ENCODE data around the gene ETV2. TPM values are rescaled to one million over a fixed set of nuclear protein-coding genes. Genes with fewer than 3 reads are reported as not detected.

ETV2 gene
- total and polyA plus RNA-seq, 2 donors (not counting 3 experiments of a cell fraction or from before 2014, with no cell fraction given): 1.0 to 1.5 TPM

- dilution Hi-C loops (cut with MboI; ENCODE audit: extremely low pct_ligation_motif_present, low sequenced_read_pairs) (no loop called here), intact Hi-C loops (cut with micrococcal nuclease) (no loop called here)
- H3K4me1 ChIP-seq (ENCODE audit: control insufficient read depth, extremely low read depth, insufficient read depth, low read length): peaks cover 7% of the 10 kb centered on the region
- ChIA-PET CTCF (no interaction called here), POLR2A (no interaction called here)
- H3K79me2 ChIP-seq (ENCODE audit: control insufficient read depth, insufficient read depth, low read length): no peaks in the 10 kb centered on the region
- H2AFZ ChIP-seq (ENCODE audit: low read depth, low read length): no peak overlapping the region
- no peaks in the 10 kb centered on the region for H3K27me3 ChIP-seq (ENCODE audit: control insufficient read depth in 2 of 2, insufficient read depth in 2 of 2, low read length in 2 of 2)
- DNase-seq (ENCODE audit: low read depth, low spot score) (no peak), FAIRE-seq (no peak)
- H3K36me3 ChIP-seq (ENCODE audit: control insufficient read depth in 2 of 2, extremely low read depth in 1 of 2, insufficient read depth in 2 of 2, low read length in 2 of 2): peaks cover 9 to 44% of the 10 kb centered on the region in 2 experiments
- no peak for TF ChIP-seq EZH2 (IDR thresholded peaks at IDR 0.05; ENCODE audit: borderline replicate concordance, low read depth, low read length, severe bottlenecking)
- TF ChIP-seq, protein P1, sequence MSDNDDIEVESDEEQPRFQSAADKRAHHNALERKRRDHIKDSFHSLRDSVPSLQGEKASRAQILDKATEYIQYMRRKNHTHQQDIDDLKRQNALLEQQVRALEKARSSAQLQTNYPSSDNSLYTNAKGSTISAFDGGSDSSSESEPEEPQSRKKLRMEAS (IDR thresholded peaks at IDR 0.05; ENCODE audit: insufficient read depth, insufficient read length): no peak
- TF ChIP-seq GATA2 (IDR thresholded peaks at IDR 0.05; ENCODE audit: insufficient read depth, insufficient read length, low read depth, low read length): no peak
- no peak for TF ChIP-seq MYC (IDR thresholded peaks at IDR 0.05; ENCODE audit: low read depth, low read length)
- no peak for TF ChIP-seq JUN (IDR thresholded peaks at IDR 0.05; ENCODE audit: borderline replicate concordance, insufficient read depth, insufficient read length, low read depth)
- TF ChIP-seq POLR2AphosphoS5 (IDR thresholded peaks at IDR 0.05; ENCODE audit: insufficient read depth, low read depth, low read length): no peak
- no peak for TF ChIP-seq FOS (IDR thresholded peaks at IDR 0.05; ENCODE audit: borderline replicate concordance, insufficient read depth, low read length)
- no peak for TF ChIP-seq CTCF (IDR thresholded peaks at IDR 0.05; ENCODE audit: extremely low read depth in 1 of 2, insufficient read depth in 1 of 2, low read depth in 1 of 2, low read length in 2 of 2)
- H3K27ac ChIP-seq (ENCODE audit: insufficient read depth, low read depth, low read length): no peak overlapping the region
- no peak overlapping the region for H3K9ac ChIP-seq (replicated peaks; ENCODE audit: extremely low read depth, insufficient read depth, low read length)
- H3K4me2 ChIP-seq (ENCODE audit: insufficient read depth, low read length): no peak overlapping the region
- no peak overlapping the region for H3K4me3 ChIP-seq (replicated peaks in 1 of 3; ENCODE audit: insufficient read depth in 1 of 3, low read depth in 1 of 3, low read length in 3 of 3)
- H3K9me1 ChIP-seq (replicated peaks; ENCODE audit: control insufficient read depth, extremely low read depth, insufficient read depth, low read length): no peaks in the 10 kb centered on the region
- H3K9me3 ChIP-seq (replicated peaks; ENCODE audit: control insufficient read depth, insufficient read depth, low read length): no peaks in the 10 kb centered on the region
- H4K20me1 ChIP-seq (replicated peaks; ENCODE audit: control insufficient read depth, extremely low read depth, insufficient read depth, low read length): no peaks in the 10 kb centered on the region
- BruUV-seq (replicated peaks): no TSS peak
Observed at GRCh38 chr19:35637165-35637564, 4.4 kb upstream of the ETV2 start.
